Measurements from ENCODE around the gene MAP1B.

DNA sequence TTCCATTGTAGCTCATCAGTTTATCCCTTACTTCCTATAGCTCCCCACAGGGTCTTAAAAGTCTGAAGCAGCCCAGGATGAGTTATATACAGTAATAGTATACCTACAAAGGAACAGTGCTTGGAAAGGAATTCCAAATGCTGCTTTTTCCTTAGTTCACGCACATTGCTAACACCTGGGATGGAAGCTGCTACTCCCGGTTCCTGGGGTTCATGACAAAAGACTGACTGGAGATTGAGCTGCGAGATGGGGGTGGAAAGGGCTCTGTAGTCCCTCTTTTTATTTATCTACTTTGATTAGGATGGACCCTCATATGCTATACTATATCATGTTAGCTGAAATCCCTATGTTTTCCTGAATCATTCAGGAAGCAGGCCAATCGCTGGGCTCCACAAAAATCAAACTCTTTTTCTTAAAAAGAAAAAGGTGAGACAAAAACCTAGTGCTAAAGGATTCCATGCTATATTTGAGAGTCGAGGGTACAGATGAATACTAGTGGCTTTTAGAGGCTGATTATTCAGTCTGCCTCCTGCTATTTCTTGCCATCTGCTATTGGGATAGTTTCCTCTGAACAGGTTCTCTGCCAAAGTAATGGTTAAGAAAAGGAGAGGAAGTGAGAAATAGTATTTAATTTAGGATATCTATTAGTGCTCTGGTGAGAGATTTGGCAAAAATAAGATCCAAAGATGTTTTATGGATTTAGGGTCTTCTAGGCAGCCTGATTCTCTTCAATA, 131.6 kb downstream of the MAP1B start:
- TF ChIP-seq LEF1 (IDR thresholded peaks at IDR 0.05; ENCODE audit: borderline replicate concordance) (no peak), ELF4 (IDR thresholded peaks at IDR 0.05) (no peak), FOXM1 (IDR thresholded peaks at IDR 0.05; ENCODE audit: borderline replicate concordance) (no peak), ARNT (IDR thresholded peaks at IDR 0.05) (no peak), SP1 (IDR thresholded peaks at IDR 0.05) (no peak), SUZ12 (IDR thresholded peaks at IDR 0.05) (no peak)
